HG02623 (cell line): ENCODE measurements around the gene ZMIZ1.
A peak's percentile ranks its signal among the peaks of the same experiment; 100 is the strongest.

ENCODE experiments used
- ATAC-seq: cut with Tn5 transposase; IDR thresholded peaks from one replicate; pipeline ENCODE4 v1.9.1; 2021; ENCODE audit warnings: moderate library complexity; ENCODE audit not compliant: unreplicated experiment

ZMIZ1 gene

DNA sequence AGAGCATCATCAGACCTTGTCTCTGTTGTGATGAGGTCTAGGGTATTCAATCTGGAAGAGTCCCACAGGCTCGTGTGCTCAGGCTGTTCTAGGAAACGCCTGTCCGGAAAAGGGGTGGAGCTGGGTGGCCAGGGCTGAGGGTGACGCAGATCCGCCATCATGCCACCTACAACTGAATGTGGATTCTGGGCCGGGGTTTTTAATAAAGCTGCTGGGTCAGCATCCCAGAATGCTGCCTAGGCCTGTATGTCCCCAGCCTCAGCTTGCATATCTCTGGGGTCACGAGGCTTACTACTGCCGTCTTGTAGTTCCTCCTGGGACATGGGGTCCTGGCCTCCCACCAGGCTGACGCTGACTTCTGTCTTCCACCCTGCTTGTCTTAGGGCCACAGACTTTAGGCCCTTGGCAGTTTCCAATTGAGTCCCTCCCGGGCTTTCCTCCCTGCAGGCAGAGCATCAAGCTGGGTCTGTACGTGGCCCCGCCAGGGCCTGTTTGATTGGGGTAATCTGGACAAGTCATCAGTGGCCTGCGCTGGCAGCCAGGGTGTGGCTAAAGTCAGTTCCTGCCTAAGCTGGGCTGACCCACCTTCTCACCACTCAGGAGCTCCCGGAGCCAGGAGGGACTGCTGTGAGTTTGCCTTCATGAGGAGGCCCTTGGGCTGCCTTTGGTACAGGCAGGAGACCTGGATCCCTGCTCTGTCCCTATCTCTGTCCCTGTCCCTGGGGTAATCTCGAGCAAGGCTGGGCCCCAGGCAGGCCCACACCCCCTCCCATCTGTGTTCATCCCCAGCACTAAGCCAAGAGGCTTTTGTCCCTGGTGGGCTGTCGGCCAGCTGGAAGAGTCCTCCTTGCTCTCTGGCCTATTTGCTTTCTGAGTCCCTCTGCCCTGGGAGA lies 79.9 kb downstream of the ZMIZ1 start:
- no peak for ATAC-seq

DNA sequence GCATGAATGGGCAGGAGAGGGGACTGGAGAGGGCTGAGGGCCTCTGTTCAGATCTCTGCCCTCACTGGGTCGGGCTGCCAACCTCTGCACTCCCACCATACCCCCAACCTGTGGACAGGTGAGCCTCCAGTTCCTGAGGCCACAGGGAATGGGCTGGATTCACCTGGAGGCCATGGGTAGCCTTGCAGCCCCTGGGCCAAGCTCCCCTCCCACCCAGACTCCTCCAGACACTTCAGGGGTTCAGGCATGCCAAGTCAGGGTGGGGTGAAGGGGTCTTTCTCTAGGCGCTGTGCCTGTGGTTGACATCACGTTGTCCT lies 80.5 kb downstream of the ZMIZ1 start:
- ATAC-seq = no peak

DNA sequence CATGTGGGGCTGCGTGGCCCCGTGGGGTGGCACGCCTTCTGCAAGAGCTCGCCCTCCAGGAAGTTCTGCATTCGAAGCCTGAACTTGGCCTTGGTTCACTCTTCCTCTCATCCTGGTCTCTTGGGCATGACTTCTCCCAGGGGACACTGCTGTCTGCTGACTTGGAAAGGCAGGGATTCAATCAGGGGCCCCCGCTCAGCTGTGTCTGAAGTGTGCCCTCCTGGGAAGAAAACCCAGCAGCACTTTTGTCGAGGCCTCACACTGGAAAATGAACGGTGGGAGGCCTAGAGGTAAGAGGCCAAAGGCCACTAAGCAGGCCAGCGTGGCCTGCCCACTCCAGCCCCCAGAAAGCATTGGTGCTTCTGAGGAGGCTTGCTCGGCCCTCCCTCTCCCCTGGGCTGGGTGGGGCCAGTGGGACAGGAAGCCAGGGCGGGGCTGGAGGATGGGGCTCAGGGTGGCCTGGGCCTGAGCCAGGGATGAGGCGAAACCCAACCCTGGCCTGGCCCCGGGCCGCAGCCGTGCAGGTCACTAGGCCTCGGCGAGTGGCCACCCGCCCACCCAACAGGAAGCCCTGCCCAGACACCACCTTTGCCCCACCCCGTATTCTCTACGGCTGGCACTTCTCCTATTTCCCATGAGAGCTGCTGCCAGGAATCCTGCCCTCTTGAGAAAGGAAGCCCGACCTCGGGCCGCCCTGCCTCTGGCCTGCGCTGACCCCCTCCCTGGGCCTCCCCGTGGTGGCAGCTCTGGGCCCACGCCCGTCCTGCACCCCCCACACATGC lies 81.1 kb downstream of the ZMIZ1 start:
- ATAC-seq = peak; percentile 69

DNA sequence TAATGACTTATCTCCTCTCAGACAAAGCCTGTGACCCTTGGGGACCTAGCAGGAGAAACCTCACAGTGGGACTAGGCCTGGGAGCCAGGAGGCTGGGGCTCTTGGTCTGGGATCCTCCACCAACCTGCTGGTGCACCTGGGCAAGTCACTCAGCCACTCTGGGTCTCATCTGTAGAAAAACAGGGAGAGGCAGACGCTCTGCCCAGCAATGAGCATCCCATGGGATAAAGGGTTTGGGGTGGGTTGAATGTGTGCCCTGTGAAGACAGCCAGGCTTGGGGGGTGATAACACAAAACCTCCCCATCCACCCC lies 81.6 kb downstream of the ZMIZ1 start:
- no peak for ATAC-seq

DNA sequence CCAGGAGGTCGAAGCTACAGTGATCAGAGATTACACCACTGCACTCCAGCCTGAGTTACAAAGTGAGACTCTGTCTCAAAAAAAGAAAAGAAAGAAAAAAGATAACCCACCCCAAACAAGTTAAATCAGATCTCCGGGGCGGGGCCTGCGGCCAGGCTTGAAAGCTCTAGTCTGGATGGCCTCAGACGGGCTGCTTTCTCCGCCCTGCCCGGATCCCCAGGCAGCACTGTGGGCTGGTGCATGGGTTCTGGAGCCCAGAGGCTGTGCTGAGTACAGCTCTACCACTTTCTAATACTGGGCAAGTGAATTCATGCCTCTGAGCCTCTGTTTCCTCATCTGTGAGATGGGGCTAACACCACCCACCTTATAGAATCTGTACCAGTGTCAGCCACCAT lies 83.7 kb downstream of the ZMIZ1 start:
- ATAC-seq = no peak

DNA sequence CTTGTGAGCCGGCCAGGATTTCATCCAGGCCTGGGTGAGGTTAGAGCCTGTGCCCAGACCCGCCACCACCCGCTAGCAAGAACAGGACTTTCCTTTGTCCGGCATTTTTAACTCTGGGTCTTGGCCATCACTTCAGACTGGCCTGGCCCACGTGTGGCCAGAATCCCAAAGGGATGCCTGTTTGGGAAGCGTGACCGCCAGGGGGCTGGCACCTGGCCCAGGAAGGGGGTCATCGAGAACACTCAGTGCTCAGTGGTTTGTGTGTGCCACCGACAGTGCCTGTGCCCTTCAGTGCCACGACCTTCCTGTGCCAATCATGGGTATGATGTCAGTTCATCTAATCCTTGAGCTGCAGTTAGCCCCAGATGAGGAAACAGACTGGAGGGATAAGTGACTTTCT lies 85.0 kb downstream of the ZMIZ1 start:
- ATAC-seq = no peak

GRCh38 chr10:79155301-79156081 lies 86.7 kb downstream of the ZMIZ1 start:
- ATAC-seq = no peak

GRCh38 chr10:79156334-79157274 lies 87.8 kb downstream of the ZMIZ1 start:
- no peak for ATAC-seq

- ATAC-seq = no peak
Measured at GRCh38 chr10:79158004-79158340, 89.2 kb downstream of the ZMIZ1 start.

DNA sequence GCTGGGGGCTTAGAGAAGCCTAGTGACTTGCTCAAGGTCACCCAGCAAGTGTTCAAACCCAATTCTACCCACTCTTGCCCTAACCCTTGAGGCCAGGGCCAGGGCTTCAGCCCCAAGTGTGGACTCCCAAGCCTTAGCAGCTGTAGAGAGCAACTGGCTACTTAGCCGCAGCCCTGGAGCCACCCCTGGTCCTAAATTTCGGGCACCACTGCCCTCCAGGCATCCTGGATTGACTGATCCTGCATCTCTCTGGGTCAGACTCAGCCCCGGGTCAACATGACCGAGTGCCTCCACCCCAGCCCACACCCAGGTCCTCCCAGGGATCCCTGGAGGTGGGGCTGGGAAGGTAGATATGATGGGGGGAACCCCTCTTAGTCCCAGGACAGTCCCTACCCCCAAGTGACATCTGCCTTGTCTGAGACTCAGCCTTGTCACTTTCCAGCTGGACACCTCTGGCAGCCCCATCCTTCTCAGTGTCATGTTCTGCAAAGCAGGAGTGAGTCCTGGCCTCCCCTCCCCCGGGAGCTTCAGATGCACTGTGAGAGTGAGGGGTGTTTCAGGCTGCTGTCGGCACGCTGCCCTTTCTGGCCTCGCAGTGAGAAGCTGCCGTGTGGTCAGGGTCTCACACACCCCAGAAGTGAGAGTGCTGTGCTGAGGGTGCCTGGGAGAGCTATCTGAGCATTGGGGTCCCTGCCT lies 89.8 kb downstream of the ZMIZ1 start:
- ATAC-seq = no peak

GRCh38 chr10:79159141-79159651 lies 90.4 kb downstream of the ZMIZ1 start:
- ATAC-seq = no peak

DNA sequence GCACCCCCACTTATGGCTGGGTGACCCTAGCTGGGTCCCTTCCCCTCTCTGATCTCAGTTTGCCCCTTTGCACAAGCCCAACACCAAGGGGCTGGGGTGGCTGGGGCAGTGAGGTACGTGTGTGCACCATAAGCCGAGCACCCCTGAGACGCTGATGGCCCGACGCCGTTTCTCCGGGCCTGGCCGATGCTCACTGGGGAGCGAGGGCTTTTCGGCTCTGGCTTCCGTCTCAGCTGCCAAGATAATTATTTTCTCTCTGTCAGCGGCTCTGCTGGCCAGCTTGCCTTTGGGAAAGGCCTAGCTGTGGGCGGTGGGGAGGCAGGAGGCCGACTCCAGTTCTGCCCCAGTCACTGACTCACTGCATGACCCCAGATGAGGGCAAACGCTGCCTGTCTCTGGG lies 91.0 kb downstream of the ZMIZ1 start:
- no peak for ATAC-seq

GRCh38 chr10:79160191-79160590 lies 91.4 kb downstream of the ZMIZ1 start:
- no peak for ATAC-seq

- no peak for ATAC-seq
Measured at GRCh38 chr10:79161557-79161956, 92.8 kb downstream of the ZMIZ1 start.

DNA sequence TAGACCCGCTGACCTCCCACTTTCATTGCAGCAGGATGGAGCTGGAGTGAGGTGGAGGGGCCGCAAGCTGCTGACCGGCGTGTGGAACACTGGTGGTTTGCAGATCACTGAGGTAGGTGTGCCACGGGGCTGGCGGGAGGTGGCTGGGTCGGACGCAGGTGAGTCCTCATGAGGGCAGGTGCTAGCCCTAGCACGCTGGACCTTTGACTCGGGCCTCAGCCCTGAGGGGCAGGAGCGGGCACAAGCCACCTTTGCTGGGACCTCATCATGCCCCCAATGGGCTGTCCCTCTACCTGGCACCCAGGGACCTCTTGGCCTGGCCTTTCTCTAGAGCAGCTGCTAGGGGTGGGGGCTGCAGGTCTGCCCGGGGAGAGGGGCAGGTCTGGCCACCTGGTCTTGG lies 93.3 kb downstream of the ZMIZ1 start:
- no peak for ATAC-seq

GRCh38 chr10:79162861-79163665 lies 94.3 kb downstream of the ZMIZ1 start:
- no peak for ATAC-seq

- no peak for ATAC-seq
Measured at GRCh38 chr10:79163666-79163975, 94.9 kb downstream of the ZMIZ1 start.

DNA sequence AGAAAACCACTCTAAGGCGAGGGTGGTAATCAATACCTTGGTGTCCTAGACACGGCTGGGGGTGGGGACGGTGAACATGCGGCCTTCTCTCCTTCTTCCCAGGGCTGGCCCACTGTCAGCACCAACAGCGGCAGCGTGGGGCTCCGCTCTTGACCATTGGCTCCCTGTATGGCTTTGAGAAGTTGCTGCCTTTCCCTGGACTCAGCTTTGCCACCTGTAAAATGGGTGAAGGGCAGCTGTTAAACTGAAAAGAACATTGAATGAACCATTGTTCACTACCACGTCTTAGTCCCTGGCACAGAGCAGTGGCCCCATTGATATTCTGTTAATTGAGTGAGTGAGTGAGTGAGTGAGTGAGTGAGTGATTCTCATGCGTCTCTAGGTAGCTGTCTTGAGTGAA lies 95.3 kb downstream of the ZMIZ1 start:
- ATAC-seq = no peak

GRCh38 chr10:79165070-79165778 lies 96.5 kb downstream of the ZMIZ1 start:
- no peak for ATAC-seq
